Trophoblast cell (in vitro differentiated cells and primary cell): Measurements from ENCODE around the gene KCNC1.

ENCODE experiments used
- DNase-seq, 2 donors: peaks; one replicate each; pipeline ENCODE4 v3.0.0-alpha.2; 2016
- H2AFZ ChIP-seq: 2 replicates; pipeline ENCODE4 v1.6.1; 2013; ENCODE audit warnings: low read length, moderate library complexity, mild to moderate bottlenecking; ENCODE audit not compliant: insufficient read depth, poor library complexity
- H2AK5ac ChIP-seq: 2 replicates; pipeline ENCODE4 v1.6.1; 2013; ENCODE audit warnings: mild to moderate bottlenecking, low read length
- H2BK120ac ChIP-seq: 2 replicates; pipeline ENCODE4 v1.6.1; 2013; ENCODE audit warnings: low read length, mild to moderate bottlenecking, moderate library complexity; ENCODE audit not compliant: insufficient read depth, poor library complexity
- H2BK12ac ChIP-seq: 2 replicates; pipeline ENCODE4 v1.6.1; 2013; ENCODE audit warnings: mild to moderate bottlenecking, low read length, moderate library complexity
- H2BK5ac ChIP-seq: 2 replicates; pipeline ENCODE4 v1.6.1; 2013; ENCODE audit warnings: low read length, low read depth, moderate library complexity, mild to moderate bottlenecking; ENCODE audit not compliant: poor library complexity
- H3K14ac ChIP-seq: 2 replicates; pipeline ENCODE4 v1.6.1; 2013; ENCODE audit warnings: mild to moderate bottlenecking, low read length
- H3K18ac ChIP-seq: 2 replicates; pipeline ENCODE4 v1.6.1; 2013; ENCODE audit warnings: mild to moderate bottlenecking, low read length
- H3K23ac ChIP-seq: 2 replicates; pipeline ENCODE4 v1.6.1; 2013; ENCODE audit warnings: low read length
- H3K27ac ChIP-seq: 2 replicates; pipeline ENCODE4 v1.5.1; 2013; ENCODE audit warnings: low read depth, mild to moderate bottlenecking, inconsistent platforms, low read length, moderate library complexity
- H3K27me3 ChIP-seq: 2 replicates; pipeline ENCODE4 v1.6.1; 2013; ENCODE audit warnings: inconsistent platforms, mild to moderate bottlenecking, low read length, moderate library complexity; ENCODE audit not compliant: insufficient read depth
- H3K36me3 ChIP-seq, 2 experiments: 1 replicate in 1 of 2; 2 replicates in 1 of 2; pipeline ENCODE4 v1.6.1; 2013; ENCODE audit warnings: low read length in 2 of 2, mild to moderate bottlenecking in 2 of 2, moderate library complexity in 1 of 2; ENCODE audit not compliant: insufficient read depth in 2 of 2, control insufficient read depth in 1 of 2
- H3K4ac ChIP-seq: 2 replicates; pipeline ENCODE4 v1.6.1; 2013; ENCODE audit warnings: low read depth, mild to moderate bottlenecking, low read length, moderate library complexity
- H3K4me1 ChIP-seq, 2 experiments: 1 replicate in 1 of 2; 2 replicates in 1 of 2; pipeline ENCODE4 v1.6.1; 2013; ENCODE audit warnings: low read length in 2 of 2, mild to moderate bottlenecking in 2 of 2, moderate library complexity in 1 of 2; ENCODE audit not compliant: insufficient read depth in 2 of 2, control insufficient read depth in 1 of 2
- H3K4me2 ChIP-seq: 2 replicates; pipeline ENCODE4 v1.6.1; 2013; ENCODE audit warnings: inconsistent platforms, mild to moderate bottlenecking, low read length, moderate library complexity
- H3K4me3 ChIP-seq: 2 replicates; pipeline ENCODE4 v1.5.1; 2013; ENCODE audit warnings: mild to moderate bottlenecking, low read depth, low read length, inconsistent platforms
- H3K79me1 ChIP-seq: one replicate; pipeline ENCODE4 v1.6.1; 2013; ENCODE audit warnings: low read length
- H3K79me2 ChIP-seq: 2 replicates; pipeline ENCODE4 v1.6.1; 2013; ENCODE audit warnings: low read length, mild to moderate bottlenecking; ENCODE audit not compliant: control insufficient read depth, insufficient read depth, poor library complexity
- H3K9ac ChIP-seq: 2 replicates; pipeline ENCODE4 v1.6.1; 2013; ENCODE audit warnings: mild to moderate bottlenecking, low read length
- H3K9me3 ChIP-seq: 2 replicates; pipeline ENCODE4 v1.6.1; 2013; ENCODE audit warnings: low read depth, mild to moderate bottlenecking, control low read depth, inconsistent platforms, low read length; ENCODE audit not compliant: insufficient read depth
- H4K12ac ChIP-seq: 2 replicates; pipeline ENCODE4 v1.6.1; 2013; ENCODE audit warnings: low read depth, mild to moderate bottlenecking, low read length, moderate library complexity
- H4K8ac ChIP-seq: 2 replicates; pipeline ENCODE4 v1.6.1; 2013; ENCODE audit warnings: low read depth, mild to moderate bottlenecking, low read length, moderate library complexity
- H4K91ac ChIP-seq: one replicate; pipeline ENCODE4 v1.6.1; 2013; ENCODE audit warnings: low read depth, mild to moderate bottlenecking, low read length, moderate library complexity
- WGBS: extraction: QIAGEN DNeasy Blood & Tissue Kit; methylation state at CpG from one replicate; pipeline ENCODE4 v1.1.7; 2013; ENCODE audit warnings: missing lambda C conversion rate; ENCODE audit not compliant: insufficient read length, insufficient coverage; ENCODE audit errors: extremely low coverage; 5-methylcytosine and 5-hydroxymethylcytosine counted together

Gene KCNC1

GRCh38 chr11:17777738-17778091 lies 43.1 kb downstream of the KCNC1 start:
- no peak overlapping the region for H2BK12ac ChIP-seq
- H3K27ac ChIP-seq = no peak overlapping the region
- no peak overlapping the region for H2AFZ ChIP-seq
- no peak overlapping the region for H3K18ac ChIP-seq
- no peaks in the 10 kb centered on the region for H3K27me3 ChIP-seq
- no peaks in the 10 kb centered on the region for H3K36me3 ChIP-seq
- WGBS = no CpG with 5 or more reads among the region's 13 CpGs
- DNase-seq = no peak
- H2BK120ac ChIP-seq = no peak overlapping the region
- H3K14ac ChIP-seq = no peak overlapping the region
- H3K4me3 ChIP-seq = no peak overlapping the region
- no peak overlapping the region for H3K23ac ChIP-seq
- H4K91ac ChIP-seq = no peak overlapping the region
- no peak overlapping the region for H3K4me2 ChIP-seq
- H3K79me2 ChIP-seq = no peaks in the 10 kb centered on the region
- no peak overlapping the region for H2BK5ac ChIP-seq
- no peak overlapping the region for H3K4ac ChIP-seq
- no peak overlapping the region for H2AK5ac ChIP-seq
- no peaks in the 10 kb centered on the region for H3K79me1 ChIP-seq
- H4K8ac ChIP-seq = no peak overlapping the region
- no peaks in the 10 kb centered on the region for H3K4me1 ChIP-seq
- no peak overlapping the region for H3K9ac ChIP-seq
- no peaks in the 10 kb centered on the region for H3K9me3 ChIP-seq
- no peak overlapping the region for H4K12ac ChIP-seq

- no peaks in the 10 kb centered on the region for H3K79me2 ChIP-seq
- H3K4me3 ChIP-seq = no peak overlapping the region
- no peak overlapping the region for H3K4me2 ChIP-seq
- WGBS = no CpG with 5 or more reads among the region's 5 CpGs
- H3K18ac ChIP-seq = no peak overlapping the region
- H4K8ac ChIP-seq = no peak overlapping the region
- H2AK5ac ChIP-seq = no peak overlapping the region
- no peaks in the 10 kb centered on the region for H3K4me1 ChIP-seq
- H3K14ac ChIP-seq = no peak overlapping the region
- H2AFZ ChIP-seq = no peak overlapping the region
- no peak overlapping the region for H4K12ac ChIP-seq
- no peak overlapping the region for H4K91ac ChIP-seq
- no peak for DNase-seq
- H3K9ac ChIP-seq = no peak overlapping the region
- H2BK12ac ChIP-seq = no peak overlapping the region
- H3K27me3 ChIP-seq = no peaks in the 10 kb centered on the region
- no peaks in the 10 kb centered on the region for H3K79me1 ChIP-seq
- no peak overlapping the region for H2BK5ac ChIP-seq
- no peak overlapping the region for H2BK120ac ChIP-seq
- H3K27ac ChIP-seq = no peak overlapping the region
- no peaks in the 10 kb centered on the region for H3K36me3 ChIP-seq
- no peak overlapping the region for H3K23ac ChIP-seq
- no peak overlapping the region for H3K4ac ChIP-seq
- no peaks in the 10 kb centered on the region for H3K9me3 ChIP-seq
Measured at GRCh38 chr11:17778352-17778751, 43.8 kb downstream of the KCNC1 start.

- Histone ChIP-seq H2BK5ac (no peak overlapping the region), H3K18ac (no peak overlapping the region), H3K4ac (no peak overlapping the region), H3K4me2 (no peak overlapping the region), H3K79me1 (no peaks in the 10 kb centered on the region), H4K12ac (no peak overlapping the region), H3K4me1 (no peaks in the 10 kb centered on the region), H2AFZ (no peak overlapping the region), H4K91ac (no peak overlapping the region), H3K36me3 (no peaks in the 10 kb centered on the region), H3K79me2 (no peaks in the 10 kb centered on the region), H2BK12ac (no peak overlapping the region), H3K23ac (no peak overlapping the region), H4K8ac (no peak overlapping the region), H2AK5ac (no peak overlapping the region), H3K9ac (no peak overlapping the region), H3K9me3 (no peaks in the 10 kb centered on the region), H3K4me3 (no peak overlapping the region), H3K14ac (no peak overlapping the region), H2BK120ac (no peak overlapping the region), H3K27me3 (no peaks in the 10 kb centered on the region), H3K27ac (no peak overlapping the region)
- WGBS = no CpG with 5 or more reads among the region's 40 CpGs
- DNase-seq = no peak
Measured at GRCh38 chr11:17778956-17779860, 44.6 kb downstream of the KCNC1 start.

GRCh38 chr11:17779861-17780594 lies 45.4 kb downstream of the KCNC1 start:
- Histone ChIP-seq H2BK120ac (no peak overlapping the region), H2AFZ (no peak overlapping the region), H3K4ac (no peak overlapping the region), H3K18ac (no peak overlapping the region), H4K91ac (no peak overlapping the region), H3K27me3 (no peaks in the 10 kb centered on the region), H2BK5ac (no peak overlapping the region), H3K27ac (no peak overlapping the region), H3K9me3 (no peaks in the 10 kb centered on the region), H3K4me3 (no peak overlapping the region), H3K79me2 (no peaks in the 10 kb centered on the region), H3K4me1 (no peaks in the 10 kb centered on the region), H3K4me2 (no peak overlapping the region), H2BK12ac (no peak overlapping the region), H3K23ac (no peak overlapping the region), H3K14ac (no peak overlapping the region), H4K8ac (no peak overlapping the region), H3K36me3 (no peaks in the 10 kb centered on the region), H3K79me1 (no peaks in the 10 kb centered on the region), H2AK5ac (no peak overlapping the region), H4K12ac (no peak overlapping the region), H3K9ac (no peak overlapping the region)
- no peak for DNase-seq
- no CpG with 5 or more reads among the region's 14 CpGs for WGBS
